ENCODE data around the gene GPR132. TPM values are rescaled to one million over a fixed set of nuclear protein-coding genes. Genes with fewer than 3 reads are reported as not detected.

The GPR132 gene
- total RNA-seq, 1 experiment from 2014 or later = 0.08 TPM

GRCh38 chr14:105093431-105094192 is 28.4 kb upstream of the GPR132 start:
- TF ChIP-seq TCF7L2 (IDR thresholded peaks at IDR 0.05; ENCODE audit: low read depth, low read length) (no peak), POLR2AphosphoS5 (IDR thresholded peaks at IDR 0.05; ENCODE audit: low read depth, low read length) (0 out of 2 replicates have a peak, but pooled peaks have one; percentile 17), SIN3A (IDR thresholded peaks at IDR 0.05; ENCODE audit: borderline replicate concordance, insufficient read depth, low read depth, low read length) (0 out of 2 replicates have a peak, but pooled peaks have one; percentile 24), CTCF (IDR thresholded peaks at IDR 0.05) (peak; percentile 78)
- H3K4me3 ChIP-seq (ENCODE audit: low read depth in 2 of 2, low read length in 2 of 2) = peak overlapping the region; percentile 68 to 69
- H3K4me1 ChIP-seq (ENCODE audit: control insufficient read depth, insufficient read depth, low read length) = peaks cover 43% of the 10 kb centered on the region
- in situ Hi-C loops (cut with HindIII; ENCODE audit: low pct_unique_long_range_greater_than_20kb, low sequenced_read_pairs) (no loop called here), intact Hi-C loops (cut with micrococcal nuclease; ENCODE audit: unreplicated experiment) (loop anchor here (10.0 kb wide), 2 partner anchors 71 to 191 kb away; partner anchors contain the start of gene JAG2)
- no TSS peak for BruUV-seq (replicated peaks)
- ATAC-seq (peak; percentile 63), DNase-seq (ENCODE audit: low read depth, low spot score) (no peak)
- ChIA-PET CTCF (no interaction called here), POLR2A (no interaction called here)
- H3K27ac ChIP-seq (ENCODE audit: low read length) = peak overlapping the region; percentile 84
- no peaks in the 10 kb centered on the region for H3K36me3 ChIP-seq (ENCODE audit: control insufficient read depth, insufficient read depth, low read length)
- H3K9me3 ChIP-seq (ENCODE audit: control insufficient read depth, insufficient read depth, low read depth, low read length) = no peaks in the 10 kb centered on the region
- no peaks in the 10 kb centered on the region for H3K27me3 ChIP-seq (ENCODE audit: control insufficient read depth, insufficient read depth, low read length)

GRCh38 chr14:105093038-105093430 is 27.8 kb upstream of the GPR132 start:
- Histone ChIP-seq H3K27me3 (ENCODE audit: control insufficient read depth, insufficient read depth, low read length) (no peaks in the 10 kb centered on the region), H3K36me3 (ENCODE audit: control insufficient read depth, insufficient read depth, low read length) (no peaks in the 10 kb centered on the region), H3K4me1 (ENCODE audit: control insufficient read depth, insufficient read depth, low read length) (peaks cover 46% of the 10 kb centered on the region), H3K9me3 (ENCODE audit: control insufficient read depth, insufficient read depth, low read depth, low read length) (no peaks in the 10 kb centered on the region), H3K27ac (ENCODE audit: low read length) (peak overlapping the region; percentile 86), H3K4me3 (ENCODE audit: low read depth in 2 of 2, low read length in 2 of 2) (peak overlapping the region; percentile 68 to 69)
- POLR2A ChIA-PET = no interaction called here
- CTCF ChIA-PET = no interaction called here
- no peak for DNase-seq (ENCODE audit: low read depth, low spot score)
- in situ Hi-C loops (cut with HindIII; ENCODE audit: low pct_unique_long_range_greater_than_20kb, low sequenced_read_pairs) = no loop called here
- BruUV-seq (replicated peaks) = no TSS peak
- peak; percentile 37 for ATAC-seq
- intact Hi-C loops (cut with micrococcal nuclease; ENCODE audit: unreplicated experiment) = loop anchor here (10.0 kb wide), 2 partner anchors 72 to 192 kb away; partner anchors contain the start of gene JAG2
- TF ChIP-seq SIN3A (IDR thresholded peaks at IDR 0.05; ENCODE audit: borderline replicate concordance, insufficient read depth, low read depth, low read length) (0 out of 2 replicates have a peak, but pooled peaks have one; percentile 15), CTCF (IDR thresholded peaks at IDR 0.05) (no peak)

GRCh38 chr14:105092171-105093037 is 27.2 kb upstream of the GPR132 start:
- peaks cover 46% of the 10 kb centered on the region for H3K4me1 ChIP-seq (ENCODE audit: control insufficient read depth, insufficient read depth, low read length)
- intact Hi-C loops (cut with micrococcal nuclease; ENCODE audit: unreplicated experiment) = loop anchor here (10.0 kb wide), 2 partner anchors 72 to 192 kb away; partner anchors contain the start of gene JAG2
- no peaks in the 10 kb centered on the region for H3K27me3 ChIP-seq (ENCODE audit: control insufficient read depth, insufficient read depth, low read length)
- no TSS peak for BruUV-seq (replicated peaks)
- ChIA-PET CTCF (interaction anchor here (0.7 kb wide), 1 partner anchor 339 kb away, joined by 3 read pairs; the partner anchor contains the start of gene SIVA1), POLR2A (interaction anchor here (0.7 kb wide), 1 partner anchor 73 kb away, joined by 3 read pairs; no protein-coding TSS in a partner anchor)
- no peaks in the 10 kb centered on the region for H3K9me3 ChIP-seq (ENCODE audit: control insufficient read depth, insufficient read depth, low read depth, low read length)
- H3K27ac ChIP-seq (ENCODE audit: low read length) = peak overlapping the region; percentile 86
- DNase-seq (ENCODE audit: low read depth, low spot score) (no peak), ATAC-seq (peak; percentile 14)
- in situ Hi-C loops (cut with HindIII; ENCODE audit: low pct_unique_long_range_greater_than_20kb, low sequenced_read_pairs) = no loop called here
- peak overlapping the region; percentile 56 to 68 for H3K4me3 ChIP-seq (ENCODE audit: low read depth in 2 of 2, low read length in 2 of 2)
- TF ChIP-seq POLR2AphosphoS5 (IDR thresholded peaks at IDR 0.05; ENCODE audit: low read depth, low read length) = no peak; the same call in 1 of the 2 replicates
- no peak for TF ChIP-seq SIN3A (IDR thresholded peaks at IDR 0.05; ENCODE audit: borderline replicate concordance, insufficient read depth, low read depth, low read length)
- no peaks in the 10 kb centered on the region for H3K36me3 ChIP-seq (ENCODE audit: control insufficient read depth, insufficient read depth, low read length)
